ENCODE measurements around the gene IQCM.

- TF ChIP-seq, protein P1, sequence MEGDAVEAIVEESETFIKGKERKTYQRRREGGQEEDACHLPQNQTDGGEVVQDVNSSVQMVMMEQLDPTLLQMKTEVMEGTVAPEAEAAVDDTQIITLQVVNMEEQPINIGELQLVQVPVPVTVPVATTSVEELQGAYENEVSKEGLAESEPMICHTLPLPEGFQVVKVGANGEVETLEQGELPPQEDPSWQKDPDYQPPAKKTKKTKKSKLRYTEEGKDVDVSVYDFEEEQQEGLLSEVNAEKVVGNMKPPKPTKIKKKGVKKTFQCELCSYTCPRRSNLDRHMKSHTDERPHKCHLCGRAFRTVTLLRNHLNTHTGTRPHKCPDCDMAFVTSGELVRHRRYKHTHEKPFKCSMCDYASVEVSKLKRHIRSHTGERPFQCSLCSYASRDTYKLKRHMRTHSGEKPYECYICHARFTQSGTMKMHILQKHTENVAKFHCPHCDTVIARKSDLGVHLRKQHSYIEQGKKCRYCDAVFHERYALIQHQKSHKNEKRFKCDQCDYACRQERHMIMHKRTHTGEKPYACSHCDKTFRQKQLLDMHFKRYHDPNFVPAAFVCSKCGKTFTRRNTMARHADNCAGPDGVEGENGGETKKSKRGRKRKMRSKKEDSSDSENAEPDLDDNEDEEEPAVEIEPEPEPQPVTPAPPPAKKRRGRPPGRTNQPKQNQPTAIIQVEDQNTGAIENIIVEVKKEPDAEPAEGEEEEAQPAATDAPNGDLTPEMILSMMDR (IDR thresholded peaks at IDR 0.05; ENCODE audit: insufficient read depth, low read length): no peak
- no peak for TF ChIP-seq REST (IDR thresholded peaks at IDR 0.05; ENCODE audit: insufficient replicate concordance, low read depth)
- no peak for TF ChIP-seq GABPA (IDR thresholded peaks at IDR 0.05; ENCODE audit: low read depth)
Measured at GRCh38 chr4:149523039-149523438, 292.6 kb downstream of the IQCM start.

Measured in HL-60 (cell line).